Stimulated activated CD4-positive, alpha-beta T cell treated with anti-CD3 and anti-CD28 coated beads, TNF-alpha, amount 100 ng/mL, for 1 hour (primary cell): ENCODE results near the gene ADISSP.

ENCODE experiments used
- DNase-seq, 3 donors: peaks; one replicate each; pipeline ENCODE4 v3.0.0-alpha.2; 2020; ENCODE audit warnings: low read depth in 3 of 3, low spot score in 1 of 3

The ADISSP gene

GRCh38 chr20:3767427-3768341, at the start of gene ADISSP:
TSS of gene ADISSP (minus strand) at chr20:3767753. CDS start at chr20:3760100, 7,653 bp downstream.
- peak; percentile 88 to 94 (median 91) for DNase-seq

DNA sequence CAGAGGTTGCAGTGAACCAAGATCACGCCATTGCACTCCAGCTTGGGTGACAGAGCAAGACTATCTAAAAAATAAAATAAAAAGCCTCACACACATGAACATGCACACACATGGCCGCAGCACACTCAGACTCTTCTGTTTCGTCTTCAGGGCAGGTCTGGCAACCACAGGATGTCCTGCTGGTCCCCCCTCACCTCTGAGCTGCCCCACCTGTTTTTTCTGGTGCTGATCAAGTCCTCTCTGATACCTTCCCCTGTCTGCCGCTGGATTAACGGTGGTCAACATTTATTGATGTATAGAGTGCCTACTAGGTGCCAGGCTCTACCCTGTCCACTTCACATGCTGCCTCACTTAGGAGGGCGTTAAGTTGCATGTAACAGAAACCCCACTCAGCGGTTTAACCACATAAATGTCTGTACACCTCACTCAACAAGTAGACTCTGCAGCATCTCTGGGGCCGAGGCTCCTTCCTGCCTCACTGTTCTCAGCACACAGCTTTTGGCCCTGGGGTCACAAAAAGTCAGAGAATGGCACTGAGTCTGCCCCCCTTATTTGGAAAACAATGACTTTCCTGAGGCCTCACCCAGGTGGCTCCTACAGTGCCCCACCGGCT, 48.3 kb upstream of the ADISSP start:
- no peak for DNase-seq

DNA sequence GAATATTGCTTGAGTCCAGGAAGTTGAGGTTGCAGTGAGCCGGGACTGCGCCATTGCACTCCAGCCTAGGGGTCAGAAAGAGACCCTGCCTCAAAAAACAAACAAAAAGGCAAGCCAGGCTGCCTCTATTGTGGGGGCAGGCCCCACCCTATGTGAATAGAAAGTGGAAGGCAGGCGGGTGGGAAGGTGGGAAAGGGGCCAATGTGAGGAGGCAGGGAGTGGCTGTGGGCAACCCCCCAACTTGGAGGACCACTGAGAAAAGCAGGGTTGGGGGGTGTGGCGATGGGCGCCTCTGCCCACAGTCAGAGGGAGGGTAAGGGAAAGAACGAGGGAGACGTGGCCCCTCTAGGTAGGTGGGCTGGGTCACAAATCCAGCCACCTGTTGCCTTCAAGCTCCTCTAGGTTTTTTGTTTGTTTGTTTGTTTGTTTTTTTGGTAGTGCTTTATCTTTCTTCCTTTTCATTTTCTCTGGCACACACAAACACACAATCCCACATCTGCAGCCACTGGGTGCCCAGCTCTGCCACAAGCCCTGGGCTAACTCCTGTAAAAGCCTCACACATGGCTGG, 47.5 kb upstream of the ADISSP start:
- no peak for DNase-seq

- no peak for DNase-seq
Measured at GRCh38 chr20:3813848-3814581, 46.5 kb upstream of the ADISSP start.

DNA sequence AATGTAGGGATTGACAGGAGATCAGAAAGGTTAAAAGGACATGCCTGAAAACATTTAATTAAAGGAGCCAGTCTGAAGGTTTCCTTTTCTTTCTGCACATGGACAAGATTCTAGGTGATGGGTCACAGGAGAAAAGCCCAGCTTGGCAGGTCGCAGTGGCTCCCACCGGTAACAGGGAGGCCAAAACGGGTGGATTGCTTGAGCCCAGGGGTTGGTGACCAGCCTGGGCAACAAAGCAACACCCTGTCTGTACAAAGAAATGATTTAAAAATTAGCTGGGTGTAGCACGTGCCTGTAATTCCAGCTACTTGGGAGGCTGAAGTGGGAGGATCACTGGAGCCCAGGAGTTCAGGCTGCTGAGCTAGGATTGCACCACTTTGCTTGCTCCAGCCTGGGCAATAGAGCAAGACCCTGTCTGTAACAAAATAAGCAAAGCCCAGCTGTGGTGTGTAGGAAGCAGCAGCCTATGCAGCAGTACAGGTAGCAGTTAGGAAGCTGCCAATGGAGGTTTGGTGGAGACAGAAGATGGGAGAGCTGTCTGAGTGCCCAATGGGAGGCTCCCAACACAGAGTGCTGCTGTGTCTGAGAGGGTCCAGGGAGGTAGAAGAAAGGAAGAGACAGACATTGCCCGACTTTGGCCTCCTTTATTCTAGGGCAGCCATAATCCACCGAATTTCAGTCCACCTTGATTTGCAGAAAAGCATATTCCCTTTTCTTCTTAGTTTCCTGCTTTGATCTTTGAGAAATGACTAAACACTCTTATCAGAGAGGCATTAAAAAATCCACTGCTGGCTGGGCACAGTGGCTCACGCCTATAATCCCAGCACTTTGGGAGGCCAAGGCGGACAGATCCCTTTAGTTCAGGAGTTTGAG, 45.7 kb upstream of the ADISSP start:
- no peak for DNase-seq

DNA sequence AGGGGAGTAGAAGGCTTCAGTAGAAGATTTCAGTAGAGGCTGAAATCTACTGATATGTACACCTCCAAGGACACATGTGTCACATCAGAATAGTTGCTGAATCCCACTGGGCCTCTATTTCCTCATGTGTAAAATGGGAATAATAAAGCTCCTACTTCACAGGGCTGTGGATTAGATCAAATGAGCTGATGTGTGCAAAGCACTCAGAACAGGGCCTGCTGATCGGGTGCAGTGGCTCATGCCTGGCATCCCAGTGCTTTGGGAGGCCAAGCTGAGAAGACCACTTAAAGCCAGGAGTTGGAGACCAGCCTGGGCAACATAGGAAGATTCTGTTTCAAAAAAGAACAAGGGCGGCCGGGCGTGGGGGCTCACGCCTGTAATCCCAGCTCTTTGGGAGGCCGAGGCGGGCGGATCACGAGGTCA, 44.7 kb upstream of the ADISSP start:
- DNase-seq = no peak

DNA sequence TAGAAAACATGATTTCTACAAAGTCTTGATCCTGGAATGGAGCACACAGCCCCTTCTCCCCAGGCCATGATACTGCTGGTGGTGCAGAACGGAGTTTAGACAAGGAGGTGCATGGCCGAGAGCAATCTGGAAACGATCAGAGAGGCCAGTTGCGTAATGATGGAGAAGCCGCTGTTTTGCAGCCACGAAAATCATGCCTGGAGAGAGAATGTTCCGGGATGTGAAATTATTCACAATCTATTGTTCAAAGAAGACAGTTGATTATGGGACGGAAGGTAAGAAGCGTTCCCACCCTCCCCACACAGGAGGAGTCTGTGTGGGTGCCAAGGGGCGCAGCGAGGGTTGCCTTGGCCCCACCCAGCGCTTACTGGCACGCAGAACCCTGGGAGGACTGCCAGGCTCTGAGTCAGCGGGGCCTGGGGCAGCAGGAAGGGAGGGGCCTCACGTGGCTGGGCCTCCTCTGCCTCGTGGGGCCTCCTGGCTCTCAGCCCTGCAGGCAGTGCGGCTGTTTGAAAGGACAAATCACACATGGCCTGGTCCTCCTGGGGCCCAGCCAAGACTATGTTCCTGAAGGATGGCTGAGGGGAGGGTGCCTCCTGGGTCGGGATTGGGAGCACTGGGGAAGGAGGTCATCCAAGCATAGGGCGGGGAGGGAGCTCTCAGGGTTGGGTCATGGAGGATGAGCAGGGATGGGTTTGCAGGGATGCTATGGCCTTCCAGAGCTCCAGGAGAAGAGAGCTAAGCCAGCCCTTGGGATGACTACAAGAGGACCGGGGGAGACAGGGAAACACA, 44.1 kb upstream of the ADISSP start:
- DNase-seq = peak; percentile 85 to 89 (median 86)

GRCh38 chr20:3808544-3808943, 41.0 kb upstream of the ADISSP start:
- no peak for DNase-seq

DNA sequence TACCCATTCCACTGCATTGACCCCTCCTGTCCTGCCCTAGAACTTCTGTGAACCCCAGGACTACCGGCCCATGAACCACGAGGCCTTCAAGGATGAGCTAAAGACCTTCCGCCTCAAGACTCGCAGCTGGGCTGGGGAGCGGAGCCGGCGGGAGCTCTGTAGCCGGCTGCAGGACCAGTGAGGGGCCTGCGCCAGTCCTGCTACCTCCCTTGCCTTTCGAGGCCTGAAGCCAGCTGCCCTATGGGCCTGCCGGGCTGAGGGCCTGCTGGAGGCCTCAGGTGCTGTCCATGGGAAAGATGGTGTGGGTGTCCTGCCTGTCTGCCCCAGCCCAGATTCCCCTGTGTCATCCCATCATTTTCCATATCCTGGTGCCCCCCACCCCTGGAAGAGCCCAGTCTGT, 37.2 kb upstream of the ADISSP start:
- no peak for DNase-seq

DNA sequence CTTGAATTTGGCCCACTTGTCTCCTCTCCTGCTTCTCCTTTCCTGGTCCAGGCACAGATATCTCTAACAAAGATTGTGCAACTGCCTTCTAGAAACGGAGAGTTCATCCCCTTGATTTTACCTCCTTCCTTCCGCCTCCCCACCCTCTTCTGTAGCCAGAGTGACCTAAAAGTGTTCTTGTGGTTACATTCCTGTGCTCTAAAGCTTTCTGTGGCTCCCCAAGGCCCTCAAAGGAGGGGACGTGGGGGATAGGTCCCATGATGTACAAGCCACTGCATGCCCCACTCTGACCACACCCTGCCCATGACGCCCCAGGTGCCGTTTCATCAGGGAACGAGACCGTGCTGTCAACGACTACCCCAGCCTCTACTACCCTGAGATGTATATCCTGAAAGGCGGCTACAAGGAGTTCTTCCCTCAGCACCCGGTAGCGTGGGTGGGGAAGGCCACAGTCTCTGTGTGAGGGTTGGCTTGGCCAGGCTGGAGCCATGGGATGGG, 36.8 kb upstream of the ADISSP start:
- DNase-seq = no peak

DNA sequence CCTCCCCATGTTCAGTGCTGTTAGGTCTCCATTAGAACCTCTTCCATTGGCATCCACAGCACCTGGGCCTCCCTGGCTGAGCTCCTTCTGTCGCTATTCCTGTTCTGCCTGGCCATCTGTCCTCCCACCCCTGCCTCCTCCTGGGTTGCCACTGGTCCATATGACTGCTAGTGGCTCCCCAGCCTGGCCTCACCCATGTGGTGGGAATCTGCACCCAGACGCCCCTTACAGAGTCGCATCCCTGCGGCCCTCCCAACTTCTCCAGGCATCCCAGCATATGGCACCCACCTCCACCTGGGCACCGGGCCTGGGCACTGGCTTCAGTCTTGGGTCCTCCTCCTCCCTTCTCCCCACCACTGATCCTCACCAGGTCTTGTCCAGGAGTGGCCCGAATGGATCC, 36.3 kb upstream of the ADISSP start:
- no peak for DNase-seq

DNA sequence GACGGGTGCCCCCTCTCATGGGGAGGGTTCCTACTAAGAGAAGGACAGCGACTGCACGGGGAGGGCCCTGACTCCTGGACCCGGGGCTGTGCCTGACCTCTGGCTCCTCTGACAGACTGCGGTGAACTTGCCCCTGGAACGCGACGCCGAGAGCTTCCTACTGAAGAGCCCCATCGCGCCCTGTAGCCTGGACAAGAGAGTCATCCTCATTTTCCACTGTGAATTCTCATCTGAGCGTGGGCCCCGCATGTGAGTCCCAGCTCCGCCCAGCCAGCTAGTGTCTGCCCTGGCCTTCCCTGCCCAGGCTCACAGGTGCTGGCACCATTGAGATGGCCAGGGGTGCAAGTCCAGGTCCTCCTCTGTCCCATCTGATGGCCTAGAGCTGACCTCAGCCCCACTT, 35.7 kb upstream of the ADISSP start:
- DNase-seq = no peak

DNA sequence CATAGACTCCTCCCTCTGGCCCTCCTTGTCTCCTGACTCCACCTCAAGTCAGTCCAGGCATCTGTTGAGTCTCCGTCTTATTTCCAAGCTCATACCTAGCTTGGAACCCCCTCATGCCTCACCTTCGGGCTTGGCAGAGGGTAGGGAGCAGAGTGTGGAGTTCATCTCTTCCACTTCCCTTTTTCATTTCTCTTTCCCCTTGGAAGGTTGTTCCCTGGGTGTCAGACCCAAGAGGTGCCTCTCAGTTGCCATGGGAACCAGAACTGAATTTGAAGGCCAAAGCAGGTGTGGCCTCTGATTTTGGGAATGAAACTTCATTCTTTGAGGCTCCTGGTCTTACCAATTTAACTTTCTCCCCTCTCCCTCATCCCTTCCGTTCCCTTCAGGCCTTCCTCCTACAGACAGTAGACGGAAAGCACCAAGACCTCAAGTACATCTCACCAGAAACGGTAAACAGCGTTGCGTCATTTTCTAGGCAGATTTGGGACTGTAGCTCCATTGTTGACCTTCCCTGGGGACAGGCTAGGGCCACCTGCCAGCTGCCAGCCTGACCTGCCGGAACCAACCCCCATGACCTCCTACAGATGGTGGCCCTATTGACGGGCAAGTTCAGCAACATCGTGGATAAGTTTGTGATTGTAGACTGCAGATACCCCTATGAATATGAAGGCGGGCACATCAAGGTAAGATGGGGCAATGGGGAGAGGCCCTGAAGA, 35.1 kb upstream of the ADISSP start:
- no peak for DNase-seq

DNA sequence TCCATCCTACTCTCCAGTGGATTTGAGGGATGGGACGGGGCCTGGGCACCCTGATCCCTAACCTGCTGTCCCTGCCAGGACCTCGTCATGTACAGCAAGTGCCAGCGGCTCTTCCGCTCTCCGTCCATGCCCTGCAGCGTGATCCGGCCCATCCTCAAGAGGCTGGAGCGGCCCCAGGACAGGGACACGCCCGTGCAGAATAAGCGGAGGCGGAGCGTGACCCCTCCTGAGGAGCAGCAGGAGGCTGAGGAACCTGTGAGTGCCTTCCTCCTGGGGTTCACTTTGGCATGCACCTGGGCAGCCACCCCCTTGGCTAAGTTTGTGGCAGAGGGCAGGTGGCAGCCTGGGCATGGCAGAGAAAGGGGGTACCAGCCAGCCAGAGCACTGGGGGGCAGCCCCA, 34.3 kb upstream of the ADISSP start:
- DNase-seq = no peak

- no peak for DNase-seq
Measured at GRCh38 chr20:3801299-3801698, 33.7 kb upstream of the ADISSP start.

- DNase-seq = no peak
Measured at GRCh38 chr20:3800878-3801260, 33.3 kb upstream of the ADISSP start.

- DNase-seq = no peak
Measured at GRCh38 chr20:3800256-3800877, 32.8 kb upstream of the ADISSP start.

- no peak for DNase-seq
Measured at GRCh38 chr20:3798908-3799248, 31.3 kb upstream of the ADISSP start.

DNA sequence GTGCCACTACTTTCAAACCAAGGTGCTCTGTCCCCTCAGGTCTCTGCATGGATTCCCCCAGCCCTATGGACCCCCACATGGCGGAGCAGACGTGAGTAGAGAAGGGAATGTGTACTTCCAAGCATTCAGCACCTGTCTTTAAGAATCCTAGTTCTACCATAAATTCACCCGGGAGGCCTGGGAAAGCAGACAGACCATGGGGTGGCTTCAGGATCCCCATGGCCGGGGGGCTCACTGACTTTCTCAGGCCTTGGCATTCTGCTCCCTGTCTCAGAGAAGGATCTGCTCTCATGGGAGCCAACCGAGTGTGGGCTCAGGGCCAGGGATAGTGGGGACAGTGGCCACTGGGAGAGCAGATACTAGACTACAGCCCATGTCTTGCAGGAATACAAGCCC, 30.8 kb upstream of the ADISSP start:
- DNase-seq = no peak
